Mesendoderm (in vitro differentiated cells): Measurements from ENCODE around the gene SERPINA1.
"Not testable (repeated sequence)": the region's sequence is repeated elsewhere in the genome, so short reads cannot be mapped to it uniquely, and the experiment has no call there.

Source experiments
- DNase-seq: peaks from one replicate; pipeline ENCODE4 v3.0.0; 2013
- H2AK5ac ChIP-seq: 2 replicates; pipeline ENCODE4 v1.6.1; 2013; ENCODE audit warnings: low read length, inconsistent platforms
- H2BK120ac ChIP-seq: 2 replicates; pipeline ENCODE4 v1.6.1; 2013; ENCODE audit warnings: low read depth, mild to moderate bottlenecking, low read length, moderate library complexity, mixed read lengths
- H2BK15ac ChIP-seq: replicated peaks from 2 replicates; pipeline ENCODE4 v1.6.1; 2013; ENCODE audit warnings: low read depth, mild to moderate bottlenecking, moderate library complexity
- H2BK5ac ChIP-seq: 2 replicates; pipeline ENCODE4 v1.6.1; 2013; ENCODE audit warnings: low read length, inconsistent platforms
- H3K18ac ChIP-seq: 2 replicates; pipeline ENCODE4 v1.6.1; 2013; ENCODE audit warnings: mild to moderate bottlenecking, low read length, mixed read lengths
- H3K23ac ChIP-seq: one replicate; pipeline ENCODE4 v1.6.1; 2013; ENCODE audit warnings: low read length
- H3K27ac ChIP-seq: 2 replicates; pipeline ENCODE4 v1.5.1; 2013; ENCODE audit warnings: low read depth, mild to moderate bottlenecking, inconsistent platforms, low read length, moderate library complexity
- H3K27me3 ChIP-seq: 2 replicates; pipeline ENCODE4 v1.6.1; 2013; ENCODE audit warnings: low read length, control low read depth, mild to moderate bottlenecking, inconsistent platforms; ENCODE audit not compliant: insufficient read depth, poor library complexity
- H3K36me3 ChIP-seq: 2 replicates; pipeline ENCODE4 v1.6.1; 2013; ENCODE audit warnings: low read length, inconsistent platforms; ENCODE audit not compliant: control insufficient read depth, insufficient read depth
- H3K4ac ChIP-seq: one replicate; pipeline ENCODE4 v1.6.1; 2013; ENCODE audit warnings: low read depth, mild to moderate bottlenecking, low read length, moderate library complexity
- H3K4me1 ChIP-seq: 2 replicates; pipeline ENCODE4 v1.6.1; 2013; ENCODE audit warnings: low read depth, low read length, inconsistent platforms; ENCODE audit not compliant: control insufficient read depth
- H3K4me2 ChIP-seq: 2 replicates; pipeline ENCODE4 v1.6.1; 2013; ENCODE audit warnings: low read length
- H3K4me3 ChIP-seq: 2 replicates; pipeline ENCODE4 v1.5.1; 2013; ENCODE audit warnings: mild to moderate bottlenecking, low read length
- H3K56ac ChIP-seq: one replicate; pipeline ENCODE4 v1.6.1; 2013; ENCODE audit warnings: low read length
- H3K79me1 ChIP-seq: 2 replicates; pipeline ENCODE4 v1.6.1; 2013; ENCODE audit warnings: low read length, inconsistent platforms
- H3K79me2 ChIP-seq: 2 replicates; pipeline ENCODE4 v1.6.1; 2013; ENCODE audit warnings: mild to moderate bottlenecking, low read length; ENCODE audit not compliant: control insufficient read depth, insufficient read depth
- H3K9ac ChIP-seq: 2 replicates; pipeline ENCODE4 v1.6.1; 2013; ENCODE audit warnings: low read length, inconsistent platforms
- H4K5ac ChIP-seq: one replicate; pipeline ENCODE4 v1.6.1; 2013; ENCODE audit warnings: low read length
- H4K8ac ChIP-seq: one replicate; pipeline ENCODE4 v1.6.1; 2013; ENCODE audit warnings: low read depth, mild to moderate bottlenecking, control low read depth, low read length, moderate library complexity
- WGBS: extraction: QIAGEN DNeasy Blood & Tissue Kit; methylation state at CpG from one replicate; pipeline ENCODE4 v1.1.7; 2013; ENCODE audit warnings: low lambda C conversion rate, missing lambda C conversion rate; ENCODE audit not compliant: insufficient coverage; ENCODE audit errors: extremely low coverage; 5-methylcytosine and 5-hydroxymethylcytosine counted together

SERPINA1 gene

GRCh38 chr14:94423453-94424056 is 35.2 kb upstream of the SERPINA1 start:
- Histone ChIP-seq H2BK120ac (no peak overlapping the region), H3K18ac (no peak overlapping the region), H3K4me2 (no peak overlapping the region), H2BK5ac (no peak overlapping the region), H3K4ac (no peak overlapping the region), H3K79me1 (no peaks in the 10 kb centered on the region), H2AK5ac (no peak overlapping the region), H4K5ac (no peak overlapping the region), H4K8ac (no peak overlapping the region), H3K56ac (no peak overlapping the region), H3K27me3 (no peaks in the 10 kb centered on the region), H3K4me3 (no peak overlapping the region), H3K4me1 (no peaks in the 10 kb centered on the region), H3K36me3 (no peaks in the 10 kb centered on the region), H3K9ac (no peak overlapping the region), H3K79me2 (no peaks in the 10 kb centered on the region), H3K23ac (no peak overlapping the region), H2BK15ac (no peak overlapping the region), H3K27ac (no peak overlapping the region)
- no CpG with 5 or more reads among the region's 13 CpGs for WGBS
- DNase-seq: peak; percentile 91

- Histone ChIP-seq H2BK15ac (no peak overlapping the region), H3K36me3 (no peaks in the 10 kb centered on the region), H3K4ac (no peak overlapping the region), H3K79me2 (no peaks in the 10 kb centered on the region), H2BK120ac (no peak overlapping the region), H3K4me3 (no peak overlapping the region), H3K4me2 (no peak overlapping the region), H3K9ac (no peak overlapping the region), H2AK5ac (no peak overlapping the region), H3K27me3 (no peaks in the 10 kb centered on the region), H3K18ac (no peak overlapping the region), H4K5ac (no peak overlapping the region), H3K56ac (no peak overlapping the region), H4K8ac (no peak overlapping the region), H2BK5ac (no peak overlapping the region), H3K27ac (no peak overlapping the region), H3K79me1 (no peaks in the 10 kb centered on the region), H3K23ac (no peak overlapping the region), H3K4me1 (no peaks in the 10 kb centered on the region)
- no peak for DNase-seq
- no CpG with 5 or more reads among the region's 2 CpGs for WGBS
These were observed 32.9 kb upstream of the SERPINA1 start for GRCh38 chr14:94421316-94421715.

GRCh38 chr14:94417497-94418205 is 29.2 kb upstream of the SERPINA1 start:
- H4K8ac ChIP-seq, H3K23ac ChIP-seq, DNase-seq, H3K27me3 ChIP-seq, H2BK5ac ChIP-seq, H2BK120ac ChIP-seq, H3K9ac ChIP-seq, H2AK5ac ChIP-seq, H3K56ac ChIP-seq, H4K5ac ChIP-seq, H2BK15ac ChIP-seq, H3K36me3 ChIP-seq, H3K4me1 ChIP-seq, H3K4me2 ChIP-seq, H3K4me3 ChIP-seq, H3K4ac ChIP-seq, H3K79me1 ChIP-seq, H3K18ac ChIP-seq, H3K79me2 ChIP-seq, H3K27ac ChIP-seq: not testable (repeated sequence)
- no CpG with 5 or more reads among the region's 3 CpGs for WGBS

GRCh38 chr14:94412671-94413638 is 24.6 kb upstream of the SERPINA1 start:
- Histone ChIP-seq H3K79me1 (no peaks in the 10 kb centered on the region), H3K79me2 (no peaks in the 10 kb centered on the region), H2BK15ac (no peak overlapping the region), H2BK120ac (no peak overlapping the region), H4K8ac (no peak overlapping the region), H3K4me2 (no peak overlapping the region), H3K18ac (no peak overlapping the region), H3K27me3 (no peaks in the 10 kb centered on the region), H4K5ac (no peak overlapping the region), H3K27ac (no peak overlapping the region), H3K4me1 (no peaks in the 10 kb centered on the region), H2AK5ac (no peak overlapping the region), H3K56ac (no peak overlapping the region), H3K23ac (no peak overlapping the region), H3K4me3 (no peak overlapping the region), H2BK5ac (no peak overlapping the region), H3K9ac (no peak overlapping the region), H3K4ac (no peak overlapping the region), H3K36me3 (no peaks in the 10 kb centered on the region)
- peak; percentile 59 for DNase-seq
- WGBS: no CpG with 5 or more reads among the region's 8 CpGs

GRCh38 chr14:94411638-94412037 is 23.2 kb upstream of the SERPINA1 start:
- Histone ChIP-seq H3K4me2 (no peak overlapping the region), H3K27ac (no peak overlapping the region)
- WGBS: no CpG with 5 or more reads among the region's 1 CpG

More at GRCh38 chr14:94411638-94412037, 23.2 kb upstream of the SERPINA1 start:
- Histone ChIP-seq H4K8ac (no peak overlapping the region), H3K56ac (no peak overlapping the region), H3K4me3 (no peak overlapping the region), H4K5ac (no peak overlapping the region), H3K36me3 (no peaks in the 10 kb centered on the region), H2BK5ac (no peak overlapping the region), H3K79me2 (no peaks in the 10 kb centered on the region), H2BK120ac (no peak overlapping the region), H3K18ac (no peak overlapping the region), H3K27me3 (no peaks in the 10 kb centered on the region), H2BK15ac (no peak overlapping the region), H3K79me1 (no peaks in the 10 kb centered on the region), H3K9ac (no peak overlapping the region), H3K4ac (no peak overlapping the region), H3K23ac (no peak overlapping the region), H2AK5ac (no peak overlapping the region), H3K4me1 (no peaks in the 10 kb centered on the region)
- DNase-seq: no peak
